ENCODE results near the gene PPP2R2B.

Gene PPP2R2B

DNA sequence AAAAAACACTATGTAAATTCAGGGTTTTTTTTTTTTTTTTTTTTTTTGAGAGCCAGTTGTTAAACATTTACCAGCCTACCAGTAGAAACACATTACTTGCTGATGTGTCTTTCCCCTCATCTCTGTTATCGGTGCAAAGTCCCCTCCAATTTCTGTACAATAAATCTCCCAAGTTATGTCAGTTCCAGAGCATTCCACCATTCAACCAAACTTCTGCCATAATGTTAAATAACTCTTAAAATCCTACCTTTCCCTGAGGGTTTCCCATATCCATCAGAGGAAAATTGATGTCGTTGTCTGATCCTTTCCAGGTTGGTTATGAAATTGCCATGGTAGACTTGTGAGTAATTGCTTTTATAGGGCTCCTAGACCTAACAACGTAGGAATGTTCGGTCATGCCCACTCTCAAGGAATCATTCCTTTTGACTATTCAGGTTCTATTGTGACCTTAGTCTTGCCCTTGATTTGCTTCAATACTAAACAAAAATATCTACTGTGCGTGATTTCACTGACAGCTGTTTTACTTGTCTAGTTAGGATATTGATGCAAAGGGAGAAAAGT, 5.6 kb upstream of the PPP2R2B start:
- no peak for DNase-seq

DNA sequence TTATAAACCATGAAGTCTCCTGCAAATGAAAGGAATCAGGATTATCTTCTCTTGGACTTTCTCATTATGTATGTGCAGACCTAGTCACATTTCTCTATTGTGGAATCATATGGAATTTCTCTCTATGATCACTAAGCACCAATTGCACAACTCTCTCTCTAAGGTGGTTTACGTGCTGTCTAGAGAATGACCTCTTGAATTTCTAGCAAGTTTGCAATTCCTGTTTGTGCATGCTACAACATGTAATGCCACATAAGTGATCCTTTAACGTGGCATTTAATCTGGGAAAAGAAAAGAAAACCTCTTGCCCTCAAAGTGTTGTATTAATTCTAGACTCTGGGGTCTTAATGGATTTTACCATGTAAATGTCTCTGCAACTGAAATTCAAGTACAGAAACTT, 5.0 kb upstream of the PPP2R2B start:
- DNase-seq = no peak

DNA sequence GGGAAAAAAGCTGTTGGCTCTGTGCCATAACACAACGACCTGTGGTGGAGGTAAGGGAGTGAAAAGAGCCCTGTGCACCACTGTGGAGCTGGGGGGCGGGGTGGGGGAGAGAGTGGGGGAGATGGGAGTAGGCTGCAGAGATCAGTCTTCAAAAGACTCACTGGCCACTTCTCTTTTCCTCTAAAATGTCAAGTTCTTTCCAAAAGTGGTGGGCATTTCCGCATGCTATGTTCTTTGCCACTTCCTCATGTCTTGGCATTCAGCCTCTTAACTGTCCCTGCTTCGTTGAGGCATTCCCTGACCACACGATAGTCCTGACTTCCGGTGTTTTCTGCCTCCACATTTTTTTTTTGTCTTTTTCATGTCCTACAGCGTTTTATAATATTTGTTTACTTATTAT, 2.4 kb upstream of the PPP2R2B start:
- no peak for DNase-seq

DNA sequence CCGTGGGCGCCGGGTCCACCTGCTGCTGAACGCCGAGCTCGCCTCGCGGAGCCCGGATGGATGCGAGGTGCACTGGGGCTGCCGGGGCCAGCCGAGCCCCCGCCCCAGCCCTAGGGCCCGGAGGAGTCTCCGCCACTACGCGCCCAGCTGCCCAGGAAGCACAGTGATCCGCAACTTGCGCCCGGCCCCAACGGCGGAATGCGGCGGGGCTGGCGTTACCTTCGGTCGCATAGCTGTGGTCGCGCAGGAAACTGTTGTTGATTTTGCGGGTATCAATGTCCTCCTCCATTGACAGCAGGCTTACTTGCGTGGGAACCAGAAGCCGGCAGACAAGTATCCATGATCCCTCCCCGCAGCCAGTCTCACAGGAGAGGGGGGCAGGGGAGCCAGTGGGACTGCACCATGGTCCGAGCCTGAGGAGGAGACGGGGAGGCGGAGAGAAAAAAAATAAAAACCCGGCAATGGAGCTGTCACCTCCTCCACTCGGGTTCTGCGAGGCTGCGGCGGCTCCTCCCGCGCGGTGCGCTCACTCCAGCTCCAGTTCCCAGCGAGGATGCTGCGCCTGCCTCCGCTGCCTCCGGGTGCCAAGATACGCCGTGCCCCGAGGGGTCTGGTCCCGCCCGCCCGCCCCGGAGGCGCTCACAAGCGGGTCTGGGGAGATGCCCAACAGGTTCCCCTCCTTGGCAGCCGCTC, 628 bp downstream of the PPP2R2B start:
- DNase-seq = peak; percentile 52

DNA sequence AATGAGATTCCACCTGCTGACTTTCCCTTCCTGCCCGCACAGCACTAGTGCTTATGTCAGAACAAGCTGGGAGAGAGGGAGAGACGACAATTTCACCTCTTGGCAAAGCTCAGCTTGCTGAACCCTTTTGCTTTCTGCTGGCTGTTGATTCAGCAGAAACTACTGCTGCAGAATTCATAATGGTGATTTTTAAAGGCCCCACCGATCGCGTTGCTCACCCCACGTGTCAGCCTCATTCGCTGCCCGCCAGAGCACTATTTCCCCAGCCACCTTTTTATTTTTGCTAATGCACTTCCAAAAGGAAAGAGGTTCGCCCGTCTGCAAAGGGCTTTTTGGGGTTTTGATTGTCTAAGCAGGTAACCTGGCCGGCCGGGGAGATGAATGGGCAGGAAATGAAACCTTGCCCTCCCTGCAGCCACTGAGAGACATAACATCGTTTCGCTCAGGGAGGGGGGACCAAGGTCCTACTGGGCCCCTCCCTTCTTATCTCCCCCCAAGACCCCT, 1.3 kb downstream of the PPP2R2B start:
- DNase-seq = no peak

DNA sequence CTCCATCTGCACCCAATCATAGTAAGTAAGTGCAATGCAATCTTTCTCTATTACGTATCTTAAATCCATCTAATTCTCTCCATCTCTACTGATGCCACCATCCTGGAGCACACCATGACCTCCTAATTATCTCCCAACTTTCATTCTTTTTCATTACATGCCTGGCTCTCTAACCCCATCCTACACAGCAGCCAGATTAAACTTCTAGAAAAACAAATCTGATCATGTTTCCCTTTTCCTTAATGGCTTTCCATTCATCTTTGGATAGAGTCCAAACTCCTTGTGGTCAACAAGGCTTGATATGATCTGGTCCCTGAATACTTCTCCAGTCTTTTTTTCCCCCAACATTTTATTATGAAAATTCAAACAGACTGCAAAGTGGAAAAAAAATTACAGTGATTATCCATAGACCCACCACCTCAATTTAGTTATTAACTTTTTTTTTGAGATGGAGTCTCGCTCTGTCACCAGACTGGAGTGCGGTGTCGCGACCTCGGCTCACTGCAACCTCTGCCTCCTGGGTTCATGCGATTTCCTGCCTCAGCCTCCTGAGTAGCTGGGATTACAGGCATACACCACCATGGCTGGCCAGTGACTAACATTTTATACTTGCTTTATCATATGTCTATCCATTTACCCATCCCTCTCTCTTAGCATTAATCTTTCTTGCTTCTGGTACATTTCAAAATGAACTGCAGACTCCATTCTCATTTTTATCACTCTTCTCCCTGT, 5.2 kb downstream of the PPP2R2B start:
- DNase-seq = no peak

DNA sequence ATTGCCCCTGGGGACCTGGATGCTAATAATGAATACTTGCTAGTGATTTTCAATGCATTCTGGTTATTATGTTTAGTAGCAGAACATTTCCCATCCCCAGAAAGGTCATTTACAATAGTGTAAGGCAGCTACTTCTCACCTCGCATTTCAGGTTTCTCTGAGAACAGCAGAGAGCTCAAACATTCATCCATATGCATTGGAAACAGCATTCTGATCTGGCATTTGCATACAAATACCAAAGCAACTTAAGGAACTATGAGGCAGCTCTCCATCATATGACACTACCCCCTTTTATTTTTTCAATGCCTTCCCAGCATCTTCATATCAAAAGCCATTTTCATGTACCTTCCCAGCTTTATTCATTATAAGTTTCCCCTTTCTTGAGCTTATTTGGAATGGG, 6.4 kb downstream of the PPP2R2B start:
- DNase-seq = no peak

DNA sequence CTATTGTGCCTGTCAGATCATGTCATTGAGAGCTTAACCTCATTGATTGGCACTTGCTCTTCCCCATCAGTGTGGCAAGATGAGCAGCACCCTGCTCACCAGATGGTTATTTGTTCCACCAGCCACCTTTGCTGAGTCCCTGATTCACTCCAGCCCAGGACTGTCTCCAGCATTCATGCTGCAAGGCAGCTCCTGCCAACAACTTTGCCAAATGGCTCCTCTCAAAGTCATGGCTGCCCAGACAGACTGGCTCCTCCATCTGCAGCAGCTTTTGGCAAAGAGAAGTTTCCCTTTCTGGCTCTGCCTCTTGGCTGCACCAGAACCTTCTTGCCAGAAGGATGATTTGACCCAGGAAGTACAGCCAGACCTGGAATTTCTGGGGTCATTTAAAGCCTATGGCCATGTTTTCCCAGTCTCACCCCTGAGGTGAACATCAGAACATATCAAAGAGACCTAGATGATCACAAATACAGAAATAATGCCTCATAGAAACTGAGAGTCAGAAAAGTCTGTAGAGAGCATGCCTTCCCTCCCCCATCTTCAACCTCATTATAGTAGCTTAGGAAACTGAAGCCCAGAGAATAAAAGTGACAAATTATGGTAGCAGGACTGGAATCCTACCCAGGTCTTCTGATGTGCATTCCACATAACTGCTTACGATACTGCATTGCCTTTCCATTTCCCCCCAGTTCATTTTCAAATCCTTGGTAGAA, 10.4 kb downstream of the PPP2R2B start:
- peak; percentile 45 for DNase-seq

DNA sequence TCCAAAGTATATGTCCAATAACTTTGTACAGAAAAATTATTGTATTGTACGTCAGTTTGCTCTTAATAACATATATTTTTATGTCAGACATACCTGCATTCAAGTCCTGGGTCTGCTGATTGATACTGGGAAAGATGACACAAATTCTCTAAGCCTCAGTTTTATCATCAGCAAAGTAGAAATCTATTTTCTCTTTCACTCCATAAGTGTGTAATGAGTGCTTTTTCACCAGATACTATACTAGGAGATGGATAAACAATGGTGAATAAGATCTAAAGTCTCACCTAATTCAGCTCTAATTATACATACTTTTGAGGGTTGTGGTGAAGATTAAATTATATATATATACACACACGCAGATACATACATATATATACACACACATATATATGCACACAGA, 12.3 kb downstream of the PPP2R2B start:
- DNase-seq = no peak

DNA sequence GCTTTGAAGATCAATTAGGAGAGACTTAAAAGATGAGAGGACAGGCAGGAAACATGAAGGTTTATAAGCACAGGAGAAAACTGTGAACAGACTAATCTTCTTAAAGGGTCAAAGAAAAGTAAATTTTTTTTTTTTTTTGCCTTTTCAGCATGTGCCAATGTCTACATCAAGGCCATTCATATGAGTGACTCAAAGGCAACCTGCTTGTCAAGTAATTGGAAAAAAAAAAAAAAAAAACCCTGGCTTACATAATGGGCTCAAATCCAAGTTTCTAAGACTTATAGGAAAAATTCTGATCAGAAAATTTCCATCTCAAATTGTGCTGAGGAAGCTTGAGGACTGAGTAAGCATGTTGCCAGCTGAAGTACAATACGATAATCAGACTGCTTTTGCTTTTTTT, 15.9 kb downstream of the PPP2R2B start:
- DNase-seq = no peak

DNA sequence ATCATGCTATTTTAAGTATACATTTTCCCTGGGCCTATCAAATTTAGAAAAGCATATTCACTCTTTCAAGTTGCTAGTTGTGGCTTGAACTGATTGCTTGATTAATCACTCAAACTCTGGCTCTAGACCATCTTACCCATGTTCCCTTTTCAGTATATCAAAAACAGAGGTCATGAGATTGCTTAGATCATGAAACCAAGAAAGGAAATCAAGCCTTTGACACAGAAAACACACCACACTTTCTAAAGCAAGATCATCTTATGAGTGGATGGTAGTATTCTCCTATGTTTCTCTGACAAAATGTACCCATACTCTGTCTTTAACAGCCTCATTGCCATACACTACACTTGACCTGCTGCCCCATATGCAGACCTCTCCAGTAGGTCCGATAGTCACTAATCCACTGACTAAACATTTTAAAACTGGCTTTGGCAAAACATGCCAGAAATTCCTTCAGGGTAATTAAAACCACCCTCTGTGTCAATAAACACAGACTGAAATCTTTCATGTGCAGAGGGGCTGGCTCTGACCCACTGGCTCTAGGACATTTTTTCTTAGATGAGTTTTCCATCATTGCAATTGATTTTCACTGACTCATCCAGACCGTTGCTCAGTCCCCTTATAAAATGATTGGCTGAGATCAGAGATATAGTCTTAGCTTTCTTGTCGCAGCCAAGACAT, 18.2 kb downstream of the PPP2R2B start:
- DNase-seq = no peak

DNA sequence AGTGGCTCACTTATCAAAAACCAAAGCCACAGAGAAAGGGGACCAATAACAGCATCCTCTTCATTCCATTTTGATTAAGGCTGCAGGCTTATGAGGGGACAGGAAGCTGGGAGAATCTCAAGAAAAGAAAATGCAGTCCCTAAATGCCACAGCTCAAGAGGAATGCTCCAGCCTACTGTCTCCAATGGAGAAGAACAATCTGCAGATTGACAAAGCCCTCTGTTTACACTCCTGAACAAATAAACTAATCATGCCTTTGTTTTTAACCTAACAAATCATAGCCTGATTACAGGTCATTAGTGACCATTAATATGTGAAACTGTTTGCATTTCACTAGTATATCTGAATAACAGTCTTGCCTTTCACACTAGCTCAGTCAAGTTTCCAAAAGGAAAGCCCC, 26.5 kb downstream of the PPP2R2B start:
- DNase-seq = no peak

DNA sequence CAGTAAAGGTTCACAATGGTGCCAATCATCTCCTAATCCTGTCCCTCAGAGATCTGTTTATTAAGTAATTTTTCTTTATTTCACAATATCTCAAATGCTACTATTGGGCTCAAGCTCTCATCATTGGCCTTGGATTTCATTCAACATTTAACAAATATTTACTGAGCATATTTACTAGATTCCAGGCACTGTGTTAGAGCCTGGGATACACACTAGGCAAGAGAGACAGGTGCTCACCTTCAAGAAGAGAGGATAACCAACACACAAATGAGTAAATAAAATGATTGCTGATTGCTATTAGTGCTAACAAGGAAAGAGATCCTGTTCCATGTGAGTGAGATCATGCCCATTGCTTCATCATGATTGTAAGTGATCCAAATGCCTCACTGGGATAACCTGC, 27.4 kb downstream of the PPP2R2B start:
- DNase-seq = no peak

DNA sequence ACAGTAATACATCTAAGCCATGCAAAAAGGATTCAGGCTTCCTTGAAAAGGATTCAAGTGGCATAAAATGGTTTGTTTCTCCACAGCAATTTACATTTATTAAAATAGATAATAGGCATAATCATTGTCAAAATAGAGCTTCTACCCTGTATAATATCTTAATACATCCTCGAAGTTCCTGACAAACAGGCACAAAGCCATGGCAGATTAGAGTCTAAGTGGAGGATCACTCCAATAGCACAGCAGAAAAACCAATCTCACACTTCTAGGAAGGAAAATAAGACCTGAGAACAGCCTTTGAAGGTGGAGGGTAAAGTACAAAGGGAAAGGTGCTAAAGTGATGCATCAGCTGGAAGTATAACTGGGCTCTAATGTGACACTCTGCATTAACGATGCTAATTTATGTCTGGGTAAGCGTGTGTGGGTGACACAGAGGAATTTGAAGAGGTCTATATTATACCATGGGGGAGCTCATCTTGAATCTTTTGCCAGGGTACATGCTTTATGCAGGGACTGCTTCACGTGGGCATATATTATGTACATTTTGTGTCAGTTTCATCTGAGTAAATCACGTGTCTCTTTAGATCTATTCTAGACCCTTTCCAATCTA, 28.8 kb downstream of the PPP2R2B start:
- DNase-seq = no peak

DNA sequence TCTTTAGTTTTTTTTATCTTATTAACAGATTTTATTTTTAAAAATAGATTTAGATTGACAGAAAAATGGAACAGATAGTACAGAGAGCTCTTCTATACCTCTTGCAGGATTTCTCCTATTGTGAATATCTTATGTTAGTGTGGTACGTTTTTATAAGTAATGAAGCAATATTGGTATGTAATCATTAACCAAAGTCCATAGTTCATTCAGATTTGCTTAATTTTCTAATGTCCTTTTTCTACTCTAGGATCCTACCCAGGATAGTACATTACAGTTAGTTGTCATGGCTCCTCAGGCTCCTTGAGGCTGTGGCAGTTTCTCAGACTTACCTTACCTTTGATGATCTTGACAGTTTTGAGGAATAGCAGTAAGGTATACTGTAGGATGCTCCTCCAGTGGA, 30.4 kb downstream of the PPP2R2B start:
- DNase-seq = no peak

DNA sequence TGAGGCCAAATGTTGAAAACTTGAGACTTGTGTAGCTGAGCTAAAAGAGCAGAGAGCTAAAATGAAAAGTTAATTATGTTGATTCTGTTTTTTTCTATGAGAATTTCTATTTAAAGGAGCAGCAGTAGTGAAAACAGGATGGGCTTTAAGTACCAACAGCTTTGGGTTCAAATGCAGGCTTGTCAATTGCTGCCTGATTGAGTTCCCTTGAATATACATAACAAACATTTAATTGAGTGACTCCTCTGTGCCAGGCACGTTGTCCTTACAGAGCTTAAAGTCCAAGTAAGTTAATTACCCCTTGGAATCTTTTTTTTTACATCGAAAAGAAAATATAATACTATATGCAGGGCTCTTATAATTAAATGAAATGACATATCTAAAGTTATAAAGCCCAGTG, 38.5 kb downstream of the PPP2R2B start:
- no peak for DNase-seq

DNA sequence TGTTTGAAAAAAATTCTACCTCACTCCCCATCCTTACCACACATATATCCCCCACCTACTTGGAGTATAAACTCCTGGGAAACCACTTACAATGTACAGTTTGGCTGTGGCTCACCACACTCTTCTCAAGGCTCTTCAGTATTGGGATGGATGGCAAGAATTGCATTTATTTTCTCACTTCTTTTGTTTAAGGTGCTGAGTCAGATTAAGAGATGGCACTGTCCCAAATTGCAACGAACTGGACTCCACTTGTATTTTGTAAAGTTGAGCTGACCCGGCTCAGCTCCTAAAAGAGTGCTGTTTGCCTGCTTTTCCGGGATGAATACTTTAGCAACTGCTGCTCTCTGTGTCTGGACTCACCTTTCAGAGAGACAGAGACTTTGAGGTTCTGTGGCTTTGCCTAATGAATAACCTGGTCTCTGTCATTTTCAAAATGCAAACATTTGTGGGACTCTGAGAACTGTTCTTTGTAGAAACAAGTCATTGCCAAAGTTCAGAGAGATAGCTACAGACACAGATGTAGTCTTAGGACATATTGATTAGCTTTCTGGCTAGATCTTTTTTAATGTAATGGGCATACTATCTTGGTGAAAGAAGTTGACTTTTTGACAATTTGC, 42.2 kb downstream of the PPP2R2B start:
- no peak for DNase-seq

DNA sequence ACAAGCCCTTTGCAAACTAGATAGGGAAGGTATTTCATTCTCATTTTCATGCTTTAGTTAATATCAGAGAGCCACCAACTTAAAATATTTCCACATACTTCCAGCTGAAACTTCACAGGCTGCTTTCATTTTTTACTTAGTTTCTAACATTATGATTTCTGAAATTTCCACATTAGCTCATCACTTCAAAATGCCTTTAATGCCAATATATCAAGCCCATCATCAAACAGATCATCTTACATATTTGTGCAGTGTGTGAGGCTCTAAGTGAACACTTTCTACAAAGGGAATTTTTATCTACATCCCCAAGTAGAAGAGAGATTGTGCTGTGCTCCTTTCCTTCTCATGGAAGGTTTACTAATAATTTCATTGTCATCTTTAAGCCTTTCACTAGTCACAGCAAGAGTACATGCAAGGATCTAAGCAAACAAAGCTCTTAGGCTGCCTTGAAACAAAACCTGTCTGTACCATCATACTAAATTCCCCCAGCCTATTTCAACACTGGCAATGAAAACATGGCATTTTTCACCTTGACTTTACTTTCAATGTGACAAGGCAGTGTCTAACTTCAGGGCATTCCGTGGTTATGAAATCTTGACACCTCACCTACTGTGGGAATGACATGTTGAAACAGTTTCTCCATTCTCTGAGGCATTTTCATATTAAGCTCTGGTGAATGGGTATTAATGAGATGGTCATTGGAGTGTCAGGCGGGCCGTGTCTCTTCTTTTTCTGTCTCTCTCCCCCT, 45.4 kb downstream of the PPP2R2B start:
- DNase-seq = no peak

DNA sequence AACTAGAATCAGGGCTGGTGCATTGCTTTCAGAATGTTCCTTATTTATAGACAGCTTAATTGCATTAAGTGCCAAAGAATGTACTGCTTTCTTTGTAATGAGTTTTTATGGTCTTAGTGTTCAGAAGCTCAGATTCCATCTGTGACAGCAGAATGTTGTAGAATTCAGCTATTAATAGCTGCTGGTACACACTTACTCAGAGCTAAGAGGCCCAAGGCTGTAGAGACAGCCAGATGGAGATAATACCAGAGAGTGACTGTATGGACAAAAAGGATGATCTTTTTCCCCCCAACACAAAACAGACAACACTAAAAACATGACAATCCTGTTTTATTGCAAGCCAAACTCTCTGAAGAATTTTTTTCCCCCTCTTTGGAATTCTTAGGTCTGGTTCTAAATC, 50.2 kb downstream of the PPP2R2B start:
- peak; percentile 67 for DNase-seq

DNA sequence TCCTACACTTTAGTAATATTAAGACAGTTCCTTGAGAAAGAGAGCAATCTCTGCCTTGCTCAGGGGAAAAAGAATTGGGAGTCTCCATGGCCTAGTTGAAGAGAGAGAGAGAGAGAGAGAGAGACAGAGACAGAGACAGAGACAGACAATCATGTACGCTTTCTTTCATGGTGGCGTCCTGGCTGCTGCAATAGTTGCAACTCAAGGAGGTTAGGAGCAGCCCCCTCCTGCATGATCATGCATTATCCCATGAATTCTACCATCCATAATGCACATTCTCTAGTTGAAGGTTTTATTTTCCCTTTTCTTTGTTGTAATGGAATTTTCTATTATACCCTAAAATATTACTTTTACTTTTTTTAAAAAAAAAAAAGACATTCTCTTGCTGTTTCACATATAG, 50.7 kb downstream of the PPP2R2B start:
- DNase-seq = no peak

DNA sequence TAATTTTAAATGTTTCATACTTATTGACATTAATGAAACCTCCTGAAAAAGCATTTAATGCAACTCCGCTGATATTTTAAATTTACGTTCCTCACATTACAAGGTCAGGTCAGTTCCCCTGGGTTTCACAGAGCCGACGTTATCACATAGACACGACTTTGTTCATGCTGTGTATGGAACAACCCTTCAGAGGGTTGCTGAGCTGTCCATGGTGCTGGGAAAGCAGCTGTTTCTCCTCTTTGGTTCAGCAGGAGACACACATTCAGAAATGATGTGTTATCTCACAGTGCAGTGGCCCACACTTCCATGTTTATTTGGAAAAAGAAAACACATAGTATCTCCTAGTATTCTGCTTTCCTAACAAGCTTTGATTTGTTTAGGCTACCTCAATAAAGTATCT, 53.5 kb downstream of the PPP2R2B start:
- DNase-seq = no peak
